ENCODE results near the gene PPM1H. TPM values are rescaled to one million over a fixed set of nuclear protein-coding genes. Genes with fewer than 3 reads are reported as not detected.

Gene PPM1H
- total and polyA plus RNA-seq, 2 of the 8 experiments (the other 6 are each of a cell fraction or from before 2014, with no cell fraction given), result 16.4 to 36.1 TPM

GRCh38 chr12:62931477-62931876, 3.5 kb downstream of the PPM1H start:
- no peak overlapping the region for H2BK12ac ChIP-seq (ENCODE audit: low read depth, low read length)
- H2BK5ac ChIP-seq (ENCODE audit: low read depth, low read length), result peak overlapping the region; percentile 8; the same call in 1 of the 2 replicates
- no peak for FAIRE-seq
- no peak overlapping the region for H4K5ac ChIP-seq (ENCODE audit: insufficient read length, low read depth, low read length)
- H3K23me2 ChIP-seq (ENCODE audit: low read depth, low read length), result peaks cover 11% of the 10 kb centered on the region
- H3K4me3 ChIP-seq (ENCODE audit: extremely low read depth in 1 of 4, insufficient read depth in 2 of 4, low read depth in 3 of 4, low read length in 4 of 4), result no peak overlapping the region
- H3K36me3 ChIP-seq (ENCODE audit: control insufficient read depth in 2 of 4, insufficient read depth in 4 of 4, low read length in 3 of 4), result no peaks in the 10 kb centered on the region
- no peak overlapping the region for H3K23ac ChIP-seq (ENCODE audit: insufficient read length)
- H2BK120ac ChIP-seq (replicated peaks; ENCODE audit: low read depth, low read length), result no peak overlapping the region
- H3K79me1 ChIP-seq (ENCODE audit: low read depth, low read length), result no peaks in the 10 kb centered on the region; the same call in 1 of the 2 replicates
- POLR2A ChIA-PET (ENCODE audit: partially characterized antibody), result interaction anchor here (1.4 kb wide), 1 partner anchor 15 kb away, joined by 8 read pairs; no protein-coding TSS in a partner anchor
- 87% methylated on average over 3 of the region's 3 CpGs; no CpG with 5 or more reads in 1 of the 2 experiments for WGBS, 2 experiments (ENCODE audit: extremely low coverage in 1 of 2, insufficient coverage in 1 of 2, insufficient read length in 1 of 2, insufficient replicate concordance in 2 of 2, low coverage in 1 of 2, low lambda C conversion rate in 2 of 2, missing lambda C conversion rate in 1 of 2)
- H4K91ac ChIP-seq (replicated peaks; ENCODE audit: insufficient read length, low read length), result no peak overlapping the region
- DNase-seq (ENCODE audit: low read depth in 1 of 2, low spot score in 2 of 2), result no peak
- H2AFZ ChIP-seq (ENCODE audit: low read length), result no peak overlapping the region
- peaks cover 0 to 1% of the 10 kb centered on the region in 2 experiments for H4K20me1 ChIP-seq (replicated peaks in 1 of 2; ENCODE audit: control insufficient read depth in 1 of 2, insufficient read depth in 2 of 2, low read length in 2 of 2)
- no peak overlapping the region for H4K8ac ChIP-seq (ENCODE audit: extremely low read depth, insufficient read depth, low read length)
- H3K27me3 ChIP-seq (replicated peaks in 1 of 4; ENCODE audit: control insufficient read depth in 3 of 4, extremely low read depth in 1 of 4, insufficient read depth in 3 of 4, low read length in 3 of 4), result no peaks in the 10 kb centered on the region; a peak in 1 of 7 replicates
- no peak overlapping the region; a peak in 1 of 7 replicates for H3K9ac ChIP-seq (replicated peaks in 1 of 4; ENCODE audit: extremely low read depth in 1 of 4, low read depth in 3 of 4, low read length in 3 of 4)
- H3K9me3 ChIP-seq (ENCODE audit: insufficient read depth in 2 of 2, low read depth in 1 of 2, low read length in 1 of 2), result no peaks in the 10 kb centered on the region
- H3K14ac ChIP-seq (ENCODE audit: insufficient read length), result no peak overlapping the region
- H3K27ac ChIP-seq (ENCODE audit: low read depth, low read length), result no peak overlapping the region
- H3K79me2 ChIP-seq (ENCODE audit: control insufficient read depth in 1 of 2, insufficient read depth in 2 of 2, low read length in 2 of 2), result peaks cover 0 to 61% of the 10 kb centered on the region in 2 experiments; a peak in 2 of 4 replicates
- H3K4me2 ChIP-seq (ENCODE audit: insufficient read depth in 1 of 2, low read depth in 2 of 2, low read length in 2 of 2), result no peak overlapping the region
- H2AK5ac ChIP-seq (ENCODE audit: low read depth, low read length), result no peak overlapping the region
- H2BK15ac ChIP-seq (ENCODE audit: low read length), result no peak overlapping the region
- CTCF ChIA-PET (ENCODE audit: partially characterized antibody), result interaction anchor here (0.9 to 1.7 kb wide), 4 partner anchors 11 to 132 kb away, joined by 3 to 4 read pairs (median 4); no protein-coding TSS in a partner anchor
- H3K18ac ChIP-seq (ENCODE audit: extremely low read depth, low read length), result no peak overlapping the region
- peaks cover 2 to 20% (median 9%) of the 10 kb centered on the region in 4 experiments; a peak in 6 of 7 replicates for H3K4me1 ChIP-seq (replicated peaks in 1 of 4; ENCODE audit: control insufficient read depth in 3 of 4, insufficient read depth in 4 of 4, low read length in 3 of 4)
- no peak overlapping the region for H3K56ac ChIP-seq (replicated peaks; ENCODE audit: insufficient read length, low read depth, low read length)
- no peak overlapping the region for H3K4ac ChIP-seq (replicated peaks; ENCODE audit: insufficient read length, low read depth, low read length)
- no peak overlapping the region for H2BK20ac ChIP-seq (ENCODE audit: low read length)
- TF ChIP-seq CTBP2 (IDR thresholded peaks at IDR 0.05; ENCODE audit: borderline replicate concordance, insufficient read depth, insufficient read length, low read length), result no peak
- TF ChIP-seq TAF7 (optimal IDR thresholded peaks at IDR 0.05; ENCODE audit: borderline replicate concordance, low read depth, low read length), result no peak
- TF ChIP-seq ATF2 (IDR thresholded peaks at IDR 0.05; ENCODE audit: low read length), result no peak
- TF ChIP-seq SIRT6 (IDR thresholded peaks at IDR 0.05; ENCODE audit: low read length), result no peak
- no peak for TF ChIP-seq RAD21 (IDR thresholded peaks at IDR 0.05 in 1 of 2, conservative IDR thresholded peaks at IDR 0.05 in 1 of 2; ENCODE audit: low read depth in 2 of 2, low read length in 2 of 2)
- TF ChIP-seq SP1 (IDR thresholded peaks at IDR 0.05; ENCODE audit: low read depth, low read length), result no peak
- TF ChIP-seq HDAC6 (IDR thresholded peaks at IDR 0.05; ENCODE audit: low read depth, low read length), result no peak
- TF ChIP-seq POU5F1 (IDR thresholded peaks at IDR 0.05; ENCODE audit: low read depth, low read length), result no peak
- no peak for TF ChIP-seq JUN (IDR thresholded peaks at IDR 0.05; ENCODE audit: low read depth, low read length)
- TF ChIP-seq EP300 (IDR thresholded peaks at IDR 0.05; ENCODE audit: borderline replicate concordance in 1 of 2, low read depth in 2 of 2, low read length in 2 of 2), result no peak
- no peak for TF ChIP-seq GABPA (IDR thresholded peaks at IDR 0.05; ENCODE audit: borderline replicate concordance, insufficient read depth, low read length)
